HG02943 (cell line): ENCODE measurements around the gene IGF2.
"Not testable (repeated sequence)": the region's sequence is repeated elsewhere in the genome, so short reads cannot be mapped to it uniquely, and the experiment has no call there.

Experiments
- ATAC-seq: cut with Tn5 transposase; IDR thresholded peaks from one replicate; pipeline ENCODE4 v1.9.1; 2021; ENCODE audit warnings: mild to moderate bottlenecking, low read depth, moderate library complexity; ENCODE audit not compliant: unreplicated experiment

Gene IGF2

GRCh38 chr11:2139123-2139521 lies at the start of gene IGF2:
Gene IGF2 (minus strand): TSS chr11:2139389. CDS start chr11:2135523, 3,866 bp downstream.
- ATAC-seq = no peak

- no peak for ATAC-seq
Measured at GRCh38 chr11:2188745-2189144, 49.6 kb upstream of the IGF2 start.

GRCh38 chr11:2187280-2187707 lies 48.1 kb upstream of the IGF2 start:
- no peak for ATAC-seq

GRCh38 chr11:2186669-2187279 lies 47.6 kb upstream of the IGF2 start:
- no peak for ATAC-seq

GRCh38 chr11:2185324-2186085 lies 46.3 kb upstream of the IGF2 start:
- ATAC-seq = no peak

GRCh38 chr11:2182692-2183474 lies 43.7 kb upstream of the IGF2 start:
- ATAC-seq = no peak

- no peak for ATAC-seq
Measured at GRCh38 chr11:2182075-2182474, 42.9 kb upstream of the IGF2 start.

- ATAC-seq = no peak
Measured at GRCh38 chr11:2180789-2181370, 41.7 kb upstream of the IGF2 start.

- ATAC-seq = no peak
Measured at GRCh38 chr11:2180347-2180746, 41.2 kb upstream of the IGF2 start.

- ATAC-seq = no peak
Measured at GRCh38 chr11:2179516-2179915, 40.3 kb upstream of the IGF2 start.

- ATAC-seq = no peak
Measured at GRCh38 chr11:2178906-2179494, 39.8 kb upstream of the IGF2 start.

- not testable (repeated sequence) for ATAC-seq
Measured at GRCh38 chr11:2178055-2178773, 39.0 kb upstream of the IGF2 start.

GRCh38 chr11:2177076-2177475 lies 37.9 kb upstream of the IGF2 start:
- ATAC-seq = no peak

GRCh38 chr11:2176389-2176900 lies 37.3 kb upstream of the IGF2 start:
- no peak for ATAC-seq

GRCh38 chr11:2175659-2176058 lies 36.5 kb upstream of the IGF2 start:
- ATAC-seq = no peak

- no peak for ATAC-seq
Measured at GRCh38 chr11:2174361-2174760, 35.2 kb upstream of the IGF2 start.

- no peak for ATAC-seq
Measured at GRCh38 chr11:2173761-2174160, 34.6 kb upstream of the IGF2 start.

GRCh38 chr11:2173150-2173693 lies 34.0 kb upstream of the IGF2 start:
- ATAC-seq = no peak

GRCh38 chr11:2172676-2173075 lies 33.5 kb upstream of the IGF2 start:
- ATAC-seq = no peak
